Left kidney (tissue), 2 donors: ENCODE measurements around the gene SIM2. TPM values are rescaled to one million over a fixed set of nuclear protein-coding genes. Genes with fewer than 3 reads are reported as not detected.

Source experiments
- DNase-seq: peaks from one replicate; pipeline ENCODE4 v3.0.0-alpha.2; 2013
- polyA plus RNA-seq: library from polyadenylated mRNA; unstranded; fragments of 120-200 nt; gene quantifications from one replicate; pipeline ENCODE4 v1.2.1, GENCODE V29; 2013; ENCODE audit not compliant: insufficient read length

SIM2 gene
- polyA plus RNA-seq, 1 donor, result 26.9 TPM

DNA sequence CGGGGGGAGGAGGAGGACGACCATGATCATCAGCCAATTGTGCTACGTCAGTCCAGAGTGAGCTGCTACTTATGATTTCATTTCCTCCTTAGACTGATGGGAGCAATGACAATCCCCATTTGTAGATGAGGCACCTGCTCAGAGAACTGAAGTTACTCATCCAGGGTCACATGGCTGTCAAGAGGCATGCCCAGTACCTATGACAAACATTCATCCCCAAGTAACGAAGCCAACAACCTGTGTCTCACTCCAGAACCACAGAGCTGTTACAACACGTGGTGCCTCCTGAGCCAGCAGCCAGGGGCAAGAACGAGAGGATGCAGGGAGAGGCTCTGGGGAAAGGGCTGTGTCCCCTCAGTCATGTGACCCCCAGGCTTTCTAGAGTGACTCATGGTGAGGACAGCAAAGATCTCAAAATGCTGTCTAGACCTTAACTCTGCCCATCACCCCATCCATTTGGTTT is 93.6 kb downstream of the SIM2 start:
- DNase-seq, result no peak

DNA sequence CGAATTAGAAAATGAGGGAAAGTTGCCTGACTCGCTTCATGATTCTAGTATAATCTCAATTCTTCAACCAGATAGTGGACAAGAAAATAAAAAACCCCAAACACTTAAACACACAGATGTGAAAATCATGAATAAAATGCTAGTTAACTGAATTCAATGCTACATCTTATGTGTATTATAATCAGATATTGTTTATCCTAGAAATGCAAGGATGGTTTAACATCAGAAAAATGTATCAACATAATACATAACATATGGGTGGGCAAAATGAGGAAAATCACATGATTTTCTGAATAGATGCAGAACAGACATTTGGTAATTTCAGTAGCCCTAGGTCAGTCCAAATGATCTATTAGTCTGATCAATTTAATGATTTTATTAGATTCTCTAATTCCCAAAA is 97.2 kb downstream of the SIM2 start:
- DNase-seq, result no peak

DNA sequence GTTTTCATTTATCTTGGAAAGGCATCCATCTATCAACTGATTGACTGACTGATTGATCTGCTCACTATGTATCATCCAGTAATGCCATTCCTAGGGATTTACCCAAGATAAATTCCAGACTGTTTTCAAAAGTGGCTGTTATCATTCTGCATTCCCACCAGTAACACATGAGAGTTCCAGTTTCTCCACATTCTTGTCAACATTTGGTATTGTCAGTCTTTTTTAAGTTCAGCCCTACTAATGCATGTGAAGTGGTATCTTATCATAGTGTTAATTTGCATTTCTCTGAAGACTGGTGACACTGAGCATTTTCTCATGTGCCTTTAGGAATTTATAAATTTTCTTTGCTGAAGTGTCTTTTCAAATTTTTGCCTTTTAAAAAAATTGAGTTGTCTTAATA is 99.6 kb downstream of the SIM2 start:
- DNase-seq, result no peak

Other genes starting within 250 kb of the SIM2 start
- 1.6 TPM for gene CLDN14, start 219.0 kb upstream of the SIM2 start, polyA plus RNA-seq